Gastroesophageal sphincter (tissue), 3 donors: Measurements from ENCODE around the gene TNMD.

Experiments used
- CTCF ChIP-seq, 4 experiments: fragments of 200-600 bp in 2 of 4; fragments of 450-650 bp in 2 of 4; sonication (generic) in 1 of 4; IDR thresholded peaks; one replicate each; pipeline ENCODE4 v1.5.1; 2017 to 2019; ENCODE audit warnings: antibody characterized with exemption in 4 of 4, mild to moderate bottlenecking in 2 of 4, moderate library complexity in 2 of 4
- POLR2A ChIP-seq, 2 donors: fragments of 450-650 bp; IDR thresholded peaks; one replicate each; pipeline ENCODE4 v1.6.1; 2017; ENCODE audit warnings: antibody characterized with exemption in 2 of 2, mild to moderate bottlenecking in 2 of 2, moderate library complexity in 1 of 2

- TF ChIP-seq POLR2A (IDR thresholded peaks at IDR 0.05) = no peak
- no peak for TF ChIP-seq CTCF (IDR thresholded peaks at IDR 0.05)
These were observed 51.2 kb downstream of the TNMD start for GRCh38 chrX:100635989-100636320.
